Activated CD8-positive, alpha-beta T cell treated with anti-CD3 and anti-CD28 coated beads, Interleukin-2, amount 10 ng/mL, durations not matched to agents 7 days and 5 days (primary cell): ENCODE measurements around the gene PRAMEF14. TPM values are rescaled to one million over a fixed set of nuclear protein-coding genes. Genes with fewer than 3 reads are reported as not detected.
"Not testable (repeated sequence)": the region's sequence is repeated elsewhere in the genome, so short reads cannot be mapped to it uniquely, and the experiment has no call there.

ENCODE experiments used
- ATAC-seq: fragments of 150-1000 bp; cut with Tn5 transposase; one replicate; pipeline ENCODE4 v1.10.0; 2021; ENCODE audit warnings: moderate library complexity
- CTCF ChIA-PET: fragments of 350-600 bp; sonication (Branson Sonifier 250); formaldehyde crosslinking; loops from one replicate; lab custom pipeline; 2021; ENCODE audit warnings: antibody characterized with exemption; lab: Charles Lee
- POLR2A ChIA-PET: fragments of 350-600 bp; sonication (Branson Sonifier 250); formaldehyde crosslinking; loops from one replicate; lab custom pipeline; 2021; ENCODE audit warnings: antibody characterized with exemption; lab: Charles Lee
- DNase-seq: peaks from one replicate; pipeline ENCODE4 v3.0.0-alpha.2; 2020
- H3K27ac Mint-ChIP-seq: one replicate; pipeline ENCODE4 v1.8.0; 2021; ENCODE audit warnings: mild to moderate bottlenecking, mixed read lengths
- H3K27me3 Mint-ChIP-seq: one replicate; pipeline ENCODE4 v1.8.0; 2021; ENCODE audit warnings: low read depth, mixed read lengths
- H3K36me3 Mint-ChIP-seq: one replicate; pipeline ENCODE4 v1.8.0; 2021; ENCODE audit warnings: low read depth, mixed read lengths
- H3K4me1 Mint-ChIP-seq: one replicate; pipeline ENCODE4 v1.8.0; 2021; ENCODE audit warnings: low read depth, mixed read lengths
- H3K4me3 Mint-ChIP-seq: one replicate; pipeline ENCODE4 v1.8.0; 2021; ENCODE audit warnings: mild to moderate bottlenecking, mixed read lengths
- H3K9me3 Mint-ChIP-seq: one replicate; pipeline ENCODE4 v1.8.0; 2022; ENCODE audit warnings: mixed read lengths; ENCODE audit not compliant: insufficient read depth
- total RNA-seq, 2 experiments: library from RNA; stranded (reverse); gene quantifications; one replicate each; pipeline ENCODE4 v1.2.3, GENCODE V29; 2021

Gene PRAMEF14
- total RNA-seq, 2 experiments from 2014 or later = not detected

DNA sequence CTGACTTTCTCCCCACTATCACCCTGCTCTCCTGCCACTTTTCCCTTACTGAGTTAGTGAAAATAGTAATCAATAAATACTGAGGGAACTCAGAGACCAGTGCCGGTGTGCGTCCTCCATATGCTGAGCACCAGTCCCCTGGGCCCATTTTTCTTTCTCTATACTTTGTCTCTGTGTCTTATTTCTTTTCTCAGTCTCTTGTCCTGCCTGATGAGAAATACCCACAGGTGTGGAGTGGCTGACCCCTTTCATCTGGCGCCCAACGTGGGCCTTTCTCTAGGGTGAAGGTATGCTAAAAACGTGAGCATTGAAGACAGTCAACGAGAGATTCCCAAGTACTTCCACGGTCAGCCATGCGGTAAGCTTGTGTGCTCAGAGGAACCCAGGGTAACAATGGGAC, 6.5 kb upstream of the PRAMEF14 start:
- H3K4me3 Mint-ChIP-seq, H3K9me3 Mint-ChIP-seq, CTCF ChIA-PET, H3K27ac Mint-ChIP-seq, H3K36me3 Mint-ChIP-seq, DNase-seq, H3K4me1 Mint-ChIP-seq, POLR2A ChIA-PET, H3K27me3 Mint-ChIP-seq, ATAC-seq: not testable (repeated sequence)

DNA sequence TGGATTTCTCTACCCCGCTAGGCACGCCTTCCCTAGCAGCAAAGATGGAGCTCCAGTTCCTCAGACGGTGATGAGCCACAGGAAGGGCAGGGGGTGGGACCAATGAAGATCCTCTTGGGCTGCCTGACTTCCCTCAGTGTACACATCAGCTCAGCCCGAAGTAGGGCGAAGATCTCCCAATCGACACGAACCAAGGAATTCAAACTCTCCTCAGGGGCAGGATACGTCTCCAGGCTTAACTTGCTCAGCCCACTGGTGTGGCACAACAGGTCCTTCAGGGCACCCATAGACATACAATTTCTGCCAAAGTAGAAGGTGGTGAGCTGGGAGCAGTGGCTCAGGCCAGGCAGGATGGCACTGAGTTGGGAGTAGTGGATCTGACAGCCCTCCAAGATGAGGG, 4.4 kb downstream of the PRAMEF14 start:
- POLR2A ChIA-PET = not testable (repeated sequence)

DNA sequence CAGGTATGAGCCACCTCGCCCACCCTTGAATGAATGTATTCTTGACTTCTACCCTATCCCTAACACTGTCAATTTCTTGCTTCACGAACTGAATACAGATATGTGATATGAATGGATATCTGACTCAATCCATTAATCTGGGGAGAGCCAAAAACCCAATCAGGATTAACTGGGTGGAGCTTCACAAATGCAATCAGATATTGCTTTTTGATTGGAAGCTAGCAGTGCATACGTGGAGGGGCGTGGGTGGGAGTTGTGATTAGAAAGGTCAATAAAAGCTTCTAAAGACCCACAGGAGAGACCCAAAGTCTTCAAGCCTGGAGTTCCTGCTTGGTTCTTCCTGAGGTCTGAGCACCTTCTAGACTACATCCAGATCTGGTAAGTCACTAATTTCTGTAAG, 31.7 kb downstream of the PRAMEF14 start, which contains the start of gene PRAMEF15:
TSS of gene PRAMEF15 (plus strand) at position 301 of the 400 bp plus-strand sequence. CDS start 2,827 bp downstream, outside the sequence.
- H3K27me3 Mint-ChIP-seq, H3K9me3 Mint-ChIP-seq, H3K4me1 Mint-ChIP-seq, POLR2A ChIA-PET, DNase-seq, ATAC-seq, H3K27ac Mint-ChIP-seq, H3K36me3 Mint-ChIP-seq, CTCF ChIA-PET, H3K4me3 Mint-ChIP-seq: not testable (repeated sequence)

More for the DNA sequence above, 4.4 kb downstream of the PRAMEF14 start:
- DNase-seq, H3K4me1 Mint-ChIP-seq, ATAC-seq, H3K36me3 Mint-ChIP-seq, H3K27me3 Mint-ChIP-seq, CTCF ChIA-PET, H3K27ac Mint-ChIP-seq, H3K4me3 Mint-ChIP-seq, H3K9me3 Mint-ChIP-seq: not testable (repeated sequence)

DNA sequence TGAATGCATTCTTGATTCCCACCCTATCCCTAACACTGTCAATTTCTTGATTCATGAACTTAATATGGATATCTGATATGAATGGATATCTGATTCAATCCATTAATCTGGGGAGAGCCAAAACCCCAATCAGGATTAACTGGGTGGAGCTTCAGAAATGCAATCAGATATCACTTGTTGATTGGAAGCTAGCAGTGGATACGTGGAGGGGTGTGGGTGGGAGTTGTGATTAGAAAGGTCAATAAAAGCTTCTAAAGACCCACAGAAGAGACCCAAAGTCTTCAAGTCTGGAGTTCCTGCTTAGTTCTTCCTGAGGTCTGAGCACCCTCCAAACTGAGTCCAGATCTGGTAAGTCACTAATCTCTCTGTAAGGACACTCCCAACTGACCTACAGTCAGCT, 43.7 kb downstream of the PRAMEF14 start, which contains the start of gene PRAMEF33:
TSS of gene PRAMEF33 (plus strand) at position 301 of the 400 bp plus-strand sequence. CDS start 2,416 bp downstream, outside the sequence.
- H3K4me1 Mint-ChIP-seq, H3K9me3 Mint-ChIP-seq, H3K36me3 Mint-ChIP-seq, ATAC-seq, POLR2A ChIA-PET, H3K27ac Mint-ChIP-seq, CTCF ChIA-PET, H3K27me3 Mint-ChIP-seq, H3K4me3 Mint-ChIP-seq, DNase-seq: not testable (repeated sequence)

DNA sequence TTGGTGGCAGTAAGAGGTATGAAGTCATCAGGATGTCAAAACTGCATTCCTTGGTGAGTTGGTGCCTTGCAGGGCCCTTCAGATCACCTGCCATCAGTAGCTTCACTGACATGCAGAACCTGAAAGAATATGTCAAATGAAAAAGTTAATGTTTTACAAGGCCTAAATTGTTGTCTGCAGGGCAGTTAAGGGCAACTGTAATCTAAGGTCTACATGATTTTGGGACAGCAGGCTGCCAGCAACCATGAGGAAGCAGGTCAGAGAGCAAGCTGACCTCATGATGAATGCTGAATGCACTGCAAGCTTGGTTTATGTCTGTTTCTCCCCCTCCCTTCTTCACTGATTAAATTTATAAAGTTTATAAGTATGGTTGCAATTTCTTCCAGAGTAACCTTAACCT, 44.7 kb downstream of the PRAMEF14 start:
- DNase-seq, H3K27me3 Mint-ChIP-seq, POLR2A ChIA-PET, ATAC-seq, H3K27ac Mint-ChIP-seq, CTCF ChIA-PET, H3K9me3 Mint-ChIP-seq, H3K4me3 Mint-ChIP-seq, H3K36me3 Mint-ChIP-seq, H3K4me1 Mint-ChIP-seq: not testable (repeated sequence)

DNA sequence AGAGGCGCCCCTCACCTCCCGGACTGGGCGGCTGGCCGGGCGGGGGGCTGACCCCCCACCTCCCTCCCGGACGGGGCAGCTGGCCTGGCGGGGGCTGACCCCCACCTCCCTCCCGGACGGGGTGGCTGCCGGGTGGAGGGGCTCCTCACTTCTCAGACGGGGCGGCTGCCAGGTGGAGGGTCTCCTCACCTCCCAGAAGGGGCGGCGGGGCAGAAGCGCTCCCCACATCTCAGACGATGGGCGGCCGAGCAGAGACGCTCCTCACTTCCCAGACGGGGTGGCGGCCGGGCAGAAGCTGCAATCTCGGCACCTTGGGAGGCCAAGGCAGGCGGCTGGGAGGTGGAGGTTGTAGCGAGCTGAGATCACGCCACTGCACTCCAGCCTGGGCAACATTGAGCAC, 48.2 kb downstream of the PRAMEF14 start:
- H3K27me3 Mint-ChIP-seq, H3K36me3 Mint-ChIP-seq, H3K9me3 Mint-ChIP-seq, H3K27ac Mint-ChIP-seq, DNase-seq, CTCF ChIA-PET, H3K4me1 Mint-ChIP-seq, ATAC-seq, POLR2A ChIA-PET, H3K4me3 Mint-ChIP-seq: not testable (repeated sequence)

DNA sequence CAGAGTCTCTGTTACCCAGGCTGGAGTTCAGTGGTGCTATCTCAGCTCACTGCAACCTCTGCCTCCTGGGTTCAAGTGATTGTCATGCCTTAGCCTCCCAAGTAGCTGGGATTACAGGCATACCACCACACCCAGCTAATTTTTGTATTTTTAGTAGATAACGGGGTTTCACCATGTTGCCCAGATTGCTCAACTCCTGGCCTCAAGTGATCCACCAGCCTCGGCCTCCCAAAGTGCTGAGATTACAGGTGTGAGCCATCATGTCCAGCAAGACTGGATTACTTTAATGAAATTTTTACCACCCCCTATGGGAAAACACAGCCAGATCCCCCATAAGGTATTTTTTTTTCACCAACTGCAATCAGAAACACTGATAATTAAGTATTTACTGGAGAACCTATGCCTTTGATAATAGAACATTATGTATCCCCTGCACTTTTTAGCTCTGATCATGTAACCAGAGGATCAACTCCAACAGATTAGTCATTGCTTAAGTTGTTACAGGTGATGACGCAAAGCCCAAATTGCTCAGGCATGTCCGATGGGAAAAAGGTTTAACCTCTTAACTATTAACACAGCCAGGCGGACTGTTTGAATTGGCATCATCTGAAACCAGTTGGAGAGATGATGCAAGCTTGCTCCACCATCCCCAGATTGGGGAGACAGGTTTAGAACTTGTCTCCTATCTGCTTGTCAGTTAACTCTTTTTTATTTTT, 49.6 kb downstream of the PRAMEF14 start:
- CTCF ChIA-PET, H3K9me3 Mint-ChIP-seq: not testable (repeated sequence)

More for the DNA sequence above, 49.6 kb downstream of the PRAMEF14 start:
- H3K27me3 Mint-ChIP-seq, DNase-seq, H3K4me3 Mint-ChIP-seq, H3K27ac Mint-ChIP-seq, POLR2A ChIA-PET, H3K36me3 Mint-ChIP-seq, ATAC-seq, H3K4me1 Mint-ChIP-seq: not testable (repeated sequence)

Other genes with a start within 250 kb of the PRAMEF14 start
- gene HNRNPCL2, start 230.3 kb downstream of the PRAMEF14 start, total RNA-seq = not detected
- not detected for gene PRAMEF26, start 191.1 kb downstream of the PRAMEF14 start, total RNA-seq
- gene HNRNPCL4, start 181.5 kb downstream of the PRAMEF14 start, total RNA-seq = not detected
- not detected for gene PRAMEF9, start 175.3 kb downstream of the PRAMEF14 start, total RNA-seq
- gene PRAMEF13, start 145.7 kb downstream of the PRAMEF14 start, total RNA-seq = not detected
- not detected for gene PRAMEF18, start 121.0 kb downstream of the PRAMEF14 start, total RNA-seq
- not detected for gene PRAMEF5, start 92.9 kb downstream of the PRAMEF14 start, total RNA-seq
- gene PRAMEF8, start 62.0 kb downstream of the PRAMEF14 start, total RNA-seq = not detected
- gene PRAMEF33, start 43.6 kb downstream of the PRAMEF14 start, total RNA-seq = not detected
- gene PRAMEF15, start 31.6 kb downstream of the PRAMEF14 start, total RNA-seq = not detected
- gene PRAMEF19, start 24.8 kb upstream of the PRAMEF14 start, total RNA-seq = not detected
- gene PRAMEF17, start 42.5 kb upstream of the PRAMEF14 start, total RNA-seq = not detected
- not detected for gene PRAMEF20, start 63.3 kb upstream of the PRAMEF14 start, total RNA-seq
- gene LRRC38, start 166.9 kb upstream of the PRAMEF14 start, total RNA-seq = not detected
- not detected for gene PDPN, start 236.7 kb upstream of the PRAMEF14 start, total RNA-seq